BE2C (cell line): ENCODE data around the gene AMMECR1L.

Experiments used
- DNase-seq: peaks from one replicate; pipeline ENCODE4 v3.0.0-alpha.2; 2020
- H3K27me3 ChIP-seq: fragments of 250-450 bp; sonication (Bioruptor Pico); 2 replicates; pipeline ENCODE4 v1.5.1; 2020; ENCODE audit warnings: mild to moderate bottlenecking
- H3K36me3 ChIP-seq: fragments of 250-450 bp; sonication (Bioruptor Pico); 2 replicates; pipeline ENCODE4 v1.5.1; 2020; ENCODE audit warnings: mild to moderate bottlenecking
- H3K4me1 ChIP-seq: fragments of 250-450 bp; sonication (Bioruptor Pico); 2 replicates; pipeline ENCODE4 v1.5.1; 2020
- H3K4me3 ChIP-seq: 2 replicates; pipeline ENCODE4 v1.5.1; 2011; ENCODE audit warnings: low read depth, low read length
- H3K9me3 ChIP-seq: fragments of 250-450 bp; sonication (Bioruptor Pico); 2 replicates; pipeline ENCODE4 v1.5.1; 2020
- TF ChIP-seq, protein P1 (sequence below): IDR thresholded peaks from 2 replicates; pipeline ENCODE4 v1.5.1; 2012; ENCODE audit warnings: mild to moderate bottlenecking, low read depth, low read length

The AMMECR1L gene

GRCh38 chr2:127879899-127880298 is 5.9 kb downstream of the AMMECR1L start:
- no peak for DNase-seq
- Histone ChIP-seq H3K27me3 (no peaks in the 10 kb centered on the region), H3K9me3 (no peaks in the 10 kb centered on the region), H3K4me3 (no peak overlapping the region), H3K4me1 (no peaks in the 10 kb centered on the region), H3K36me3 (no peaks in the 10 kb centered on the region; the same call in 1 of the 2 replicates)
- TF ChIP-seq, protein P1, sequence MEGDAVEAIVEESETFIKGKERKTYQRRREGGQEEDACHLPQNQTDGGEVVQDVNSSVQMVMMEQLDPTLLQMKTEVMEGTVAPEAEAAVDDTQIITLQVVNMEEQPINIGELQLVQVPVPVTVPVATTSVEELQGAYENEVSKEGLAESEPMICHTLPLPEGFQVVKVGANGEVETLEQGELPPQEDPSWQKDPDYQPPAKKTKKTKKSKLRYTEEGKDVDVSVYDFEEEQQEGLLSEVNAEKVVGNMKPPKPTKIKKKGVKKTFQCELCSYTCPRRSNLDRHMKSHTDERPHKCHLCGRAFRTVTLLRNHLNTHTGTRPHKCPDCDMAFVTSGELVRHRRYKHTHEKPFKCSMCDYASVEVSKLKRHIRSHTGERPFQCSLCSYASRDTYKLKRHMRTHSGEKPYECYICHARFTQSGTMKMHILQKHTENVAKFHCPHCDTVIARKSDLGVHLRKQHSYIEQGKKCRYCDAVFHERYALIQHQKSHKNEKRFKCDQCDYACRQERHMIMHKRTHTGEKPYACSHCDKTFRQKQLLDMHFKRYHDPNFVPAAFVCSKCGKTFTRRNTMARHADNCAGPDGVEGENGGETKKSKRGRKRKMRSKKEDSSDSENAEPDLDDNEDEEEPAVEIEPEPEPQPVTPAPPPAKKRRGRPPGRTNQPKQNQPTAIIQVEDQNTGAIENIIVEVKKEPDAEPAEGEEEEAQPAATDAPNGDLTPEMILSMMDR = no peak

DNA sequence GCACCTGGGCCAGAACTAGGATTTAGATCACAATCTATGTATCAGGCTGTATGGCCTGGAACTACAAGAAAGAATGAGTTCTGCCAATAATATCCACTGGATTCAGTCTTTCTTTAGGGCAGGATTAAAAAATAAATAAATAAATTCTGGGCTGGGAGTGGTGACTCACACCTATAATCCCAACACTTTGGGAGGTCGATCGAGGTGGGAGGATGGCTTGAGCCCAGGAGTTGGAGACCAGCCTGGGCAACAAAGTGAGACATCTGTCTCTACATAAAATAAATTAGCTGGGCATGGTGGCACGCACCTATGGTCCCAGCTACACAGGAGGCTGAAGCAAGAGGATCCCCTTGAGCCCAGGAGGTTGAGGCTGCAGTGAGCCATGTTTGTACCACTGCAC is 8.1 kb downstream of the AMMECR1L start:
- Histone ChIP-seq H3K36me3 (no peaks in the 10 kb centered on the region; the same call in 1 of the 2 replicates), H3K9me3 (no peaks in the 10 kb centered on the region), H3K4me1 (no peaks in the 10 kb centered on the region), H3K27me3 (no peaks in the 10 kb centered on the region), H3K4me3 (no peak overlapping the region)
- TF ChIP-seq, protein P1 = no peak
- DNase-seq = no peak

DNA sequence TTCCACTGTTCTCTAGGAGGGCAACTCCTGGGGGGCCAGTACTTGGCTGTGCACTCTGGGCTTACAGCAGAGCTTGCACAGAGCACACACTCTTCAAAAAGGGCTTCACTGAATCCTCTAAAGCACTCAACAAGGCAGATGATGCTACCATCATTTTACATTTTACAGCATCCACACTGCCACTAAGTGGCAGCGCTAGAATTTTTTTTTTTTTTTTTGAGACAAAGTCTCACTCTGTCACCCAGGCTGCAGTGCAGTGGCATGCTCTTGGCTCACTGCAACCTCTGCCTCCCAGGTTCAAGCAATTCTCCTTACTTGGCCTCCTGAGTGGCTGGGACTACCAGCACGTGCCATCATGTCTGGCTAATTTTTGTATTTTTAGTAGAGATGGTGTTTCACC is 8.6 kb downstream of the AMMECR1L start:
- Histone ChIP-seq H3K27me3 (no peaks in the 10 kb centered on the region), H3K36me3 (no peaks in the 10 kb centered on the region; the same call in 1 of the 2 replicates), H3K4me1 (no peaks in the 10 kb centered on the region), H3K4me3 (no peak overlapping the region), H3K9me3 (no peaks in the 10 kb centered on the region)
- no peak for DNase-seq
- TF ChIP-seq, protein P1 = no peak

DNA sequence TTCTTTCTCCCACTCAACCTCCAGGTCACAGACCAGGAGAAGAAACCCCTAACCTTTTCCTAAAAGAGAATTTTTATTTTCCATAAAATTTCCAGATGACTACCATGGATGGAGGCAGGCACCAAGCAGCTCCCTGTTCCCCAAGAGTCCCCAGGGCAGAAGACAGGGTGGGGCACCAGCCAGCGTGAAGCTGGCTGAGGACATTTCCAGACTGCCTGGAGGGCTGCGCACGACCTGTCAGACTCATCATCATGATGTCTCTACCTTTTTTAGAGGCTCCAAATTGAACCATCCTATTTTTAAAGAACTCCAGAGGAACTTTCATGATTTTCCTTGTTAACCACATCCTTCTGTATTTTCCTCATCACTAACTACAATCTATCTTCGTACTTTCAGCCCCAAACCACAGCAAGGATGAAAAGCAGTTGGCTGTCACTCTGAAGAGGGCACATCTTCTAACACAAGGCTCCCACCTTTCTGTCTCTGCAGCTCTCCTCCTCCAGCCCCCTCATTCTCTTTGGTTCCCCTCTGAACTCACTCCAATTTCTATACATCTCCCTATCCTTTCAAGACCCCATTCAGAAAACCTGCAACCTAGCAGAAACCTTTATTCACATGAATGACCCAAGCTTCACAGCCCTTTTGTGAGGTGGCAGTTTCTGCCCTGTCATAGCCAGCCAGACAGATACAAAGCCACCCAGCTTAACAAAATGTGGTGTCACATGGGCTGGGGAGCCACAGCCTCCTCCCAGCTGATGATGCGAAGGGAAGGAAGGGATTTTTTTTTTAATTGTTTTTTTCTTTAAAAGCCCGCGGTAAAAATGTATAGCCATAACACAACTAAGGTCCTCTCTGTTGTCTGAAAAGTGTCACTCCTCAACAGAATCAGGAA is 11.1 kb downstream of the AMMECR1L start:
- no peak for DNase-seq
- no peaks in the 10 kb centered on the region for H3K4me1 ChIP-seq
- H3K4me3 ChIP-seq = no peak overlapping the region
- TF ChIP-seq, protein P1 = no peak
- no peaks in the 10 kb centered on the region for H3K27me3 ChIP-seq
- no peaks in the 10 kb centered on the region for H3K9me3 ChIP-seq
- H3K36me3 ChIP-seq = no peaks in the 10 kb centered on the region; the same call in 1 of the 2 replicates

- H3K36me3 ChIP-seq = no peaks in the 10 kb centered on the region; the same call in 1 of the 2 replicates
- H3K4me3 ChIP-seq = no peak overlapping the region
- no peaks in the 10 kb centered on the region for H3K27me3 ChIP-seq
- TF ChIP-seq, protein P1 = no peak
- no peaks in the 10 kb centered on the region for H3K4me1 ChIP-seq
- H3K9me3 ChIP-seq = no peaks in the 10 kb centered on the region
- no peak for DNase-seq
These were observed 12.0 kb downstream of the AMMECR1L start for GRCh38 chr2:127873707-127874303.

DNA sequence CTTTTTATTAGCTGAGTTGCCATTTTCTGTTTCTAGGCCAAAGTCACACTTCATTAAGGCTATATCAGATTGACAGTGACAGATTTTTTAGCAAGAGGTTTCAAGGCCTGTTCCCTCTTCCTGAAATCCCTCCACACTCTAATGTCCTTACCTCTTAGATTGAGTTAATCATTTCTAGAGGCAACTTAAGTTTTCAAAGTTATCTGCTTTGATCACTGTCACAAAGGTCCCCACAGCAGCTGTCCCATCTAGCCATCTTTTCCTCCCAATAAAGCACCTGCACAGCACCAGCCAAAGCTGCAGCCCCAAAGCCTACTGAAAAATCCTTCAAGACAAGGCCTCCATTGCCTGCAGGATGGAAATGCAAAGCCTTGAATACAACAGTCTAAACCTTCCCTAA is 13.4 kb downstream of the AMMECR1L start:
- H3K27me3 ChIP-seq = no peaks in the 10 kb centered on the region
- no peaks in the 10 kb centered on the region for H3K9me3 ChIP-seq
- H3K4me3 ChIP-seq = no peak overlapping the region
- DNase-seq = no peak
- TF ChIP-seq, protein P1 = no peak
- H3K4me1 ChIP-seq = no peaks in the 10 kb centered on the region
- no peaks in the 10 kb centered on the region; the same call in 1 of the 2 replicates for H3K36me3 ChIP-seq
